SK-N-MC (cell line): ENCODE results near the gene PISD.

Experiments
- DNase-seq: peaks from one replicate; pipeline ENCODE4 v3.0.0-alpha.2; 2011; ENCODE audit warnings: low read depth, low spot score
- H3K27ac ChIP-seq: fragments of 200-600 bp; sonication (generic); 2 replicates; pipeline ENCODE4 v1.5.1; 2016; ENCODE audit warnings: mixed run types
- H3K36me3 ChIP-seq: fragments of 200-600 bp; sonication (generic); 2 replicates; pipeline ENCODE4 v1.6.1; 2017; ENCODE audit warnings: antibody characterized with exemption, low read length, mixed read lengths; ENCODE audit not compliant: insufficient read depth
- H3K4me3 ChIP-seq: fragments of 200-600 bp; sonication (generic); 2 replicates; pipeline ENCODE4 v1.5.1; 2016
- H3K9ac ChIP-seq: fragments of 200-600 bp; sonication (generic); 2 replicates; pipeline ENCODE4 v1.8.0; 2017; ENCODE audit warnings: mixed run types, mixed read lengths; ENCODE audit not compliant: insufficient read length
- H3K9me3 ChIP-seq: fragments of 200-600 bp; sonication (generic); 2 replicates; pipeline ENCODE4 v1.6.1; 2017; ENCODE audit warnings: low read depth, mild to moderate bottlenecking, antibody characterized with exemption, low read length, moderate library complexity, mixed read lengths
- EZH2 ChIP-seq: fragments of 200-600 bp; sonication (generic); IDR thresholded peaks from one replicate; pipeline ENCODE4 v1.6.1; 2017; ENCODE audit warnings: antibody characterized with exemption
- FOXP2 ChIP-seq: optimal IDR thresholded peaks from 2 replicates; pipeline ENCODE3; 2011; ENCODE audit warnings: mild to moderate bottlenecking, moderate library complexity; ENCODE audit not compliant: insufficient read depth; ENCODE audit errors: extremely low read length, control extremely low read depth
- POLR2AphosphoS5 ChIP-seq: IDR thresholded peaks from 2 replicates; pipeline ENCODE4 v1.6.1; 2012; ENCODE audit warnings: mild to moderate bottlenecking, low read depth, low read length, borderline replicate concordance

Gene PISD

DNA sequence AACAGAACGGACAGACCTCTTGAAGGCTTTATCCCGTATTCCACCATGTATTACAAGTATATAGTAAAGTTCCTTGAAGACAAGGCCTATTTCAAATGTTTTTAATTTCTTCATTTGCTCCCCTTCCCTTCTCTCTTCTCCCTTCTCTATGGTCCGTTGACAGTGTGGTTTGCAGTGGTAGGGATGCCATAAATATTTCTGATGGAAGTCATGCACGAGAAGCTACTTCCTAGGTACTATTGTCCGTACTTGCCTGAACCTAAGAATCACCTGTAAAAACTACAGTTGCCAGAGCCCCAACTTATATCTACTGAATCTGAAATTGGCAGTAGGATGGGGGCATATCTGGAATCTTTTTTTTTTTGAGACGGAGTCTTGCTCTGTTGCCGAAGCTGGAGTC lies 2.8 kb downstream of the PISD start:
- no peaks in the 10 kb centered on the region for H3K9me3 ChIP-seq
- DNase-seq: no peak
- no peaks in the 10 kb centered on the region for H3K36me3 ChIP-seq
- no peak overlapping the region for H3K4me3 ChIP-seq
- no peak overlapping the region for H3K27ac ChIP-seq
- no peak overlapping the region for H3K9ac ChIP-seq
- no peak for TF ChIP-seq POLR2AphosphoS5
- TF ChIP-seq EZH2: no peak
- no peak for TF ChIP-seq FOXP2

DNA sequence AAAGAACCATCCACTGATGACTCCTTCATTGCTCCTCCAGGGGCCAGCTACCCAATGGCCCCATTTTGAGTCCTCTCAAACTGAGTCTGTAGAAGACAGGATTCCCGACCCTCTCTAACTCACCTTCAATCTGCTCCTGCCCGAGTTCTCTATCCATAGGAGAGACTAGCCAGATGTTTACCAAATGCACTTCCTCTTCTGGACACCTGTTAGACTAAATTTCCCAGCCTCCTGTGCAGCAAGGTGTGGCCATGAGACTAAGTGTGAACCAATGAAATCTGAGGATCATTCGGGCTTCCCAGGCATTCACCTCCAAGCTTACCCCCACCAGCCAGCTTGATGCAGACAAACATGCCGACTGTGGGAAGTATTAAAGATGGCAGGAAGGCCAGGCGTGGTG lies 7.6 kb downstream of the PISD start:
- TF ChIP-seq POLR2AphosphoS5 (no peak), EZH2 (no peak), FOXP2 (no peak)
- H3K27ac ChIP-seq: no peak overlapping the region
- DNase-seq: no peak

DNA sequence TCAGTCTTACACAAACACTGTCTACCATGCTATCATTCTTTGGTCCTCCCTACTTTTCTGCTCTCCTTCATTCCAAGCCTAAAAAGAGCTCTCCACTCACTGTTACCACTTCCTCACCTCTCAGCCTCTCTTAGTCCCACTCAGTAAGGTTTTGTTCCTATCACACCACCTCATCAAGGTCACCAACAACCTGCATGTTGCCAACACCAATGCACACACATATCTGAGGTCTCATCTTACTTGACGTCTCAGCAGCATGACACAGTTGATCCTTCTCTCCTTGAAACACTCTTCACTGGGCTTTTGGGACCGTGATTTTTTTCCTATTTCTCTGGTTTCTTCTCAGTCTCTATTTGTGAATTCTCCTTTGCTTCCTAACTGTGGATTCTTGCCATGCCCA lies 8.1 kb downstream of the PISD start:
- no peak overlapping the region for H3K27ac ChIP-seq
- no peak overlapping the region for H3K9ac ChIP-seq
- no peak overlapping the region for H3K4me3 ChIP-seq
- no peaks in the 10 kb centered on the region for H3K36me3 ChIP-seq
- TF ChIP-seq FOXP2 (no peak), POLR2AphosphoS5 (no peak), EZH2 (no peak)
- no peaks in the 10 kb centered on the region for H3K9me3 ChIP-seq
- no peak for DNase-seq

More for the DNA sequence above, 7.6 kb downstream of the PISD start:
- Histone ChIP-seq H3K36me3 (no peaks in the 10 kb centered on the region), H3K9ac (no peak overlapping the region), H3K4me3 (no peak overlapping the region), H3K9me3 (no peaks in the 10 kb centered on the region)

DNA sequence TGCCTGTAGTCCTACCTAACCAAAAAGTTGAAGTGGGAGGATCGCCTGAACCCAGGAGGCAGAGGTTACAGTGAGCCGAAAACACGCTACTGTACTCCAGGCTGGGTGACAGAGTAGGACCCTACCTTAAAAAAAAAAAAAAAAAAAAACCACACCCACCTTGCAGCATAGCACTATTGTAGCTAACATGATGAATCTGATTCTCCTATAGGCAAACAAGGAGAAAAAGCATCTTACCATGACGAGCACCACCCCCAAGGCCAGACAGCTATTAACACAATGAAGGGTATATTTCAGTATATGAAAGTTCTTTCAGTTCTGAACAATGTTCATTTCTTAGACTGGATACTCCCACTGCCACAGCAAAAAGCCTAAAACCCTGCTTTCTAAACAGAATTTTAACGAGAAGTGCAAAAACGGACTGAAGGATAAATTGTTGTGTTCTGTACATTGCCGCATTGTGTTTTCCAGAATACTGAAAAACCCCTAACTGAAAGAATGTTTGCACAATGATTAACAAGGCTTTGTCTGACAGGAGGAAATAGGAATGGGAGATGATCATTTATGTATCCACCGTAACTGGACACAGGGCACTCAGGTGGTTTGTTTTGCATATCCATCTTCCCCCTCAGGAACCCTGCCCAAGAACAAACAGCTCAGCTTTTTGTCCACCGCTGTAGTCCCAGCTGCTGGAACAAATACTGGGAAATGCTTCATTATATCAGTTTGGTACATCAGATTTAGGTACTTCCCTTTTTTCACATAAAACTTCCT lies 8.9 kb downstream of the PISD start:
- no peaks in the 10 kb centered on the region for H3K9me3 ChIP-seq
- H3K36me3 ChIP-seq: no peaks in the 10 kb centered on the region; the same call in 1 of the 2 replicates
- H3K9ac ChIP-seq: no peak overlapping the region
- no peak overlapping the region for H3K27ac ChIP-seq
- H3K4me3 ChIP-seq: no peak overlapping the region
- DNase-seq: no peak
- TF ChIP-seq FOXP2 (no peak), POLR2AphosphoS5 (no peak), EZH2 (no peak)

DNA sequence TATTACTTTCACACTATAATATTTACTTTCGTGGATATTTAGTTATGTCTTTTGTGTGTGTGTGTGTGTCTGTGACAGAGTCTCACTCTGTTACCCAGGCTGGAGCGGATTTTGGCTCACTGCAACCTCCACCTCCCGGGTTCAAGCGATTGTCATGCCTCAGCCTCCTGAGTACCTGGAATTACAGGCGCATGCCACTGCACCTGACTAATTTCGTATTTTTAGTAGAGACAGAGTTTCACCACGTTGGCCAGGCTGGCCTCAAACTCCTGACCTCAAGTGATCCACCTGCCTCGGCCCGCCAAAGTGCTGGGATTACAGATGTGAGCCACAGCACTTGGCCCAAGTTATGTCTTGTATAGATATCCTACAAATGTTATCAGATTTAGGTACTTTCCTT lies 9.9 kb downstream of the PISD start:
- Histone ChIP-seq H3K4me3 (no peak overlapping the region), H3K27ac (no peak overlapping the region), H3K36me3 (peaks cover 10% of the 10 kb centered on the region), H3K9ac (no peak overlapping the region), H3K9me3 (no peaks in the 10 kb centered on the region)
- no peak for DNase-seq
- TF ChIP-seq FOXP2 (no peak), EZH2 (no peak), POLR2AphosphoS5 (no peak)

DNA sequence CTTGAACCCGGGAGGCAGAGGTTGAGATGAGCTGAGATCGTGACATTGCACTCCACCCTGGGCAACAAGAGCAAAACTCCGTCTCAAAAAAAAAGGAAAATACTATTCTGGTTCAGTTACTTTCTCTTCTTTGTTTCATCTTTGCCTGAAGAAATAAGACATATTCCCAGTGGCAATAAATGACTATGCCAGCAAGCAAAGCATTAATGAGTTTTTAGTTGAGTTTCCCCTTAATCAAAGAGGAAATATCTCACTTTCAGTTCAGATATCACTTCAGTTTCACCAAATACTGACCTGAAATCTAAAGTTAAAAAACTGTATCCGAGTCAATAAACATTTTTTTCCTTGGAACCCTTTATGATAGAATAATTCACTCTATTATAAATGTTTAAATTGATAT lies 10.4 kb downstream of the PISD start:
- Histone ChIP-seq H3K9me3 (no peaks in the 10 kb centered on the region), H3K27ac (no peak overlapping the region), H3K9ac (no peak overlapping the region), H3K36me3 (peaks cover 14% of the 10 kb centered on the region), H3K4me3 (no peak overlapping the region)
- DNase-seq: no peak
- TF ChIP-seq FOXP2 (no peak), POLR2AphosphoS5 (no peak), EZH2 (no peak)

DNA sequence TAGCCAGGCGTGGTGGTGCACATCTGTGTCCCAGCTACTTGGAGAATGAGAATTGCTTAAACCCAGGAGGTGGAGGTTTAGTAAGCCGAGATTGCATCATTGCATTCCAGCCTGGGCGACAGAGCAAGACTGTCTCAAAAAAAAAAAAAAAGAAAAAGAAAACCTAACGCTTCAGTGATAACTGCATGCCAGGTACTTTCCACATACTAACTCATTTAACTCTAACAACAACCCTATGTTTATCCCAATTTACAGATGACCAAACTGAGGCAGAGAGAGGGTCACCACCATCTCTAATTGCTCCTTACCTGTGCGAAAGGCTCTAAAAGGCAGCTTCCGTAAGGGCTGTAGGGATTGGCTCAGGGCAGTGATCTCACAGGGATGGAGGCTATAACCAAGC lies 11.6 kb downstream of the PISD start:
- DNase-seq: no peak

DNA sequence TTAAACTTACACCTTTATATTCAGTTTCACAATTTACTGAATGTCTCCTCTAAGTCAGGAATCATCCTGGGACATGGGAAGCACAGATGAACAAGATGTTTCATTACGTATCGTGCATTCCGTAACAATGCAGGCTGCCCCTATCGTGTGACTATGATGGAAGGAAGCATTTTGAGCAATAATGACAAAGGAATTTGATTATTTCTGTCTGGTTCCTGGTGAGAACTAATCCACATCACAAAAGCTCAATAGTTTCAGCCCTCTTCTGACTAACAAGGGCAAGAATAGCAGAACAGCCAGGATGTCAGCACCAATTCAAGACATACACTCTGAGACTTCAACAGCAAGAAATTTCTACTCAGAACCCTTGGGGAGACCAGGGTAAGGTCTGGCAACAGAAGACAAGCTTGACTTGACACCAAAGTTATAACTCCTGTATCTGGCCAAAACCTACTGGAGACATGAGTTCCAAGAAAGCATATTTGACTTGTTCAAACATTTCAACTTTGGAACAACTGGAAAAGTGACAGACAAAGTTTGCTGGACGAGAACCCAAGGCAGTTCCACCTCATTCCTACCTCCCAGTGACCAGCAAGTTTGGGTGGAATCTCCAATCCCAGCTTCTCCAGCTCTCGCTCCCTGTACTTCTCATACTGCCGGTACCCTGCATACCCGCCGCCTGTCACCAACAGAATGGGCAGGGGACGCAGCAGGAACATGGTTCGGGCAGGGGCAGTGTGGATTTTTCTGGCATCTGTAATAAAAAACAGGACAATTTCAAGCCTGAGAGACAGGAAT lies 14.3 kb downstream of the PISD start:
- Histone ChIP-seq H3K36me3 (peaks cover 19% of the 10 kb centered on the region), H3K4me3 (no peak overlapping the region), H3K9me3 (no peaks in the 10 kb centered on the region), H3K9ac (no peak overlapping the region), H3K27ac (no peak overlapping the region)
- TF ChIP-seq POLR2AphosphoS5: no peak
- no peak for TF ChIP-seq FOXP2
- no peak for TF ChIP-seq EZH2
- DNase-seq: no peak

More for the DNA sequence above, 11.6 kb downstream of the PISD start:
- no peak overlapping the region for H3K27ac ChIP-seq
- H3K9me3 ChIP-seq: no peaks in the 10 kb centered on the region
- TF ChIP-seq FOXP2 (no peak), POLR2AphosphoS5 (no peak), EZH2 (no peak)
- no peak overlapping the region for H3K4me3 ChIP-seq
- no peak overlapping the region for H3K9ac ChIP-seq
- H3K36me3 ChIP-seq: peaks cover 19% of the 10 kb centered on the region
